GM06990 (cell line): Measurements from ENCODE around the gene METTL25.

ENCODE experiments used
- DNase-seq: peaks from one replicate; pipeline ENCODE4 v3.0.0-alpha.2; 2011; ENCODE audit not compliant: insufficient read length; ENCODE audit errors: extremely low read depth
- H3K27me3 ChIP-seq: replicated peaks from 2 replicates; pipeline ENCODE4 v1.6.0; 2011; ENCODE audit warnings: low read length; ENCODE audit not compliant: control insufficient read depth, insufficient read depth
- H3K36me3 ChIP-seq: 2 replicates; pipeline ENCODE4 v1.5.1; 2011; ENCODE audit warnings: low read length; ENCODE audit not compliant: control insufficient read depth, insufficient read depth
- H3K4me3 ChIP-seq: replicated peaks from 2 replicates; pipeline ENCODE4 v1.5.1; 2011; ENCODE audit warnings: low read depth, mild to moderate bottlenecking, control low read depth, low read length
- CTCF ChIP-seq: IDR thresholded peaks from 2 replicates; pipeline ENCODE4 v1.5.1; 2011; ENCODE audit warnings: low read length, control low read depth, mild to moderate bottlenecking, inconsistent platforms; ENCODE audit not compliant: insufficient read depth, poor library complexity, severe bottlenecking

Gene METTL25

GRCh38 chr12:82434392-82434911 lies 76.1 kb downstream of the METTL25 start:
- Histone ChIP-seq H3K36me3 (no peaks in the 10 kb centered on the region), H3K27me3 (no peaks in the 10 kb centered on the region), H3K4me3 (no peak overlapping the region)
- no peak for TF ChIP-seq CTCF
- no peak for DNase-seq

- Histone ChIP-seq H3K4me3 (no peak overlapping the region), H3K36me3 (no peaks in the 10 kb centered on the region), H3K27me3 (no peaks in the 10 kb centered on the region)
- DNase-seq: no peak
- TF ChIP-seq CTCF: no peak
Observed at GRCh38 chr12:82436354-82436753, 78.0 kb downstream of the METTL25 start.

- no peak for TF ChIP-seq CTCF
- DNase-seq: no peak
- no peaks in the 10 kb centered on the region for H3K27me3 ChIP-seq
- H3K36me3 ChIP-seq: no peaks in the 10 kb centered on the region; the same call in 1 of the 2 replicates
- no peak overlapping the region for H3K4me3 ChIP-seq
Observed at GRCh38 chr12:82437744-82438143, 79.4 kb downstream of the METTL25 start.

GRCh38 chr12:82438356-82438755 lies 80.0 kb downstream of the METTL25 start:
- TF ChIP-seq CTCF: no peak
- DNase-seq: no peak
- Histone ChIP-seq H3K4me3 (no peak overlapping the region), H3K36me3 (no peaks in the 10 kb centered on the region; the same call in 1 of the 2 replicates), H3K27me3 (no peaks in the 10 kb centered on the region)

- H3K4me3 ChIP-seq: no peak overlapping the region
- no peak for TF ChIP-seq CTCF
Observed at GRCh38 chr12:82440885-82441284, 82.6 kb downstream of the METTL25 start.

More at GRCh38 chr12:82440885-82441284, 82.6 kb downstream of the METTL25 start:
- DNase-seq: no peak
- Histone ChIP-seq H3K36me3 (no peaks in the 10 kb centered on the region; the same call in 1 of the 2 replicates), H3K27me3 (no peaks in the 10 kb centered on the region)
